GM23338 (cell line): ENCODE measurements around the gene NRL. TPM values are rescaled to one million over a fixed set of nuclear protein-coding genes. Genes with fewer than 3 reads are reported as not detected.

Experiments
- ATAC-seq: fragments of 200-7000 bp; cut with Tn5 transposase; 3 replicates; pipeline ENCODE4 v1.9.1; 2020
- DNase-seq: peaks from one replicate; pipeline ENCODE4 v3.0.0-alpha.2; 2015; ENCODE audit warnings: low spot score
- H2AFZ ChIP-seq: fragments of 200-600 bp; sonication (generic); 2 replicates; pipeline ENCODE4 v1.8.0; 2016; ENCODE audit warnings: antibody characterized with exemption, mild to moderate bottlenecking, moderate library complexity
- H3F3A ChIP-seq: fragments of 200-600 bp; sonication (generic); replicated peaks from 2 replicates; pipeline ENCODE4 v1.8.0; 2017; ENCODE audit warnings: antibody characterized with exemption, mixed run types, low read depth
- H3K27ac ChIP-seq: fragments of 200-600 bp; sonication (generic); 2 replicates; pipeline ENCODE4 v1.6.1; 2016; ENCODE audit warnings: low read depth
- H3K27me3 ChIP-seq: fragments of 200-600 bp; sonication (generic); 2 replicates; pipeline ENCODE4 v1.8.0; 2016; ENCODE audit warnings: mild to moderate bottlenecking, mixed run types, moderate library complexity; ENCODE audit not compliant: insufficient read depth
- H3K36me3 ChIP-seq: fragments of 200-600 bp; sonication (generic); 2 replicates; pipeline ENCODE4 v1.8.0; 2016; ENCODE audit warnings: mild to moderate bottlenecking; ENCODE audit not compliant: insufficient read depth
- H3K4me1 ChIP-seq: fragments of 200-600 bp; sonication (generic); 2 replicates; pipeline ENCODE4 v1.8.0; 2016; ENCODE audit warnings: mild to moderate bottlenecking, moderate library complexity; ENCODE audit not compliant: insufficient read depth
- H3K4me2 ChIP-seq: fragments of 200-600 bp; sonication (generic); 2 replicates; pipeline ENCODE4 v1.7.1; 2017; ENCODE audit warnings: mixed run types
- H3K4me3 ChIP-seq: fragments of 200-600 bp; sonication (generic); 2 replicates; pipeline ENCODE4 v1.6.1; 2016; ENCODE audit warnings: mixed run types
- H3K79me2 ChIP-seq: fragments of 200-600 bp; sonication (generic); replicated peaks from 2 replicates; pipeline ENCODE4 v1.8.0; 2017; ENCODE audit warnings: mild to moderate bottlenecking; ENCODE audit not compliant: insufficient read depth
- H3K9me2 ChIP-seq: fragments of 200-600 bp; sonication (generic); 2 replicates; pipeline ENCODE4 v1.8.0; 2017; ENCODE audit not compliant: insufficient read depth
- H4K20me1 ChIP-seq: fragments of 200-600 bp; sonication (generic); replicated peaks from 2 replicates; pipeline ENCODE4 v1.8.0; 2017; ENCODE audit warnings: mild to moderate bottlenecking; ENCODE audit not compliant: insufficient read depth
- H3K27ac Mint-ChIP-seq: 2 replicates; pipeline ENCODE4 v1.8.0; 2020; ENCODE audit warnings: inconsistent platforms, mild to moderate bottlenecking, moderate library complexity, mixed read lengths
- H3K27me3 Mint-ChIP-seq: 3 replicates; pipeline ENCODE4 v1.8.0; 2022; ENCODE audit warnings: low read depth, mild to moderate bottlenecking, moderate library complexity, mixed read lengths, inconsistent platforms; ENCODE audit not compliant: insufficient read depth, poor library complexity
- H3K36me3 Mint-ChIP-seq: 3 replicates; pipeline ENCODE4 v1.8.0; 2021; ENCODE audit warnings: low read depth, mild to moderate bottlenecking, inconsistent platforms, moderate library complexity, mixed read lengths
- H3K4me1 Mint-ChIP-seq: 3 replicates; pipeline ENCODE4 v1.8.0; 2020; ENCODE audit warnings: mild to moderate bottlenecking, inconsistent platforms, mixed read lengths
- H3K4me3 Mint-ChIP-seq: 3 replicates; pipeline ENCODE4 v1.8.0; 2021; ENCODE audit warnings: moderate library complexity, mild to moderate bottlenecking, inconsistent platforms, mixed read lengths
- H3K9me3 Mint-ChIP-seq: 3 replicates; pipeline ENCODE4 v1.8.0; 2020; ENCODE audit warnings: moderate library complexity, mild to moderate bottlenecking, inconsistent platforms, mixed read lengths
- EZH2phosphoT487 ChIP-seq: fragments of 200-600 bp; sonication (generic); IDR thresholded peaks from one replicate; pipeline ENCODE4 v1.8.1; 2018; ENCODE audit warnings: antibody characterized with exemption; ENCODE audit not compliant: unreplicated experiment
- JUNB ChIP-seq: IDR thresholded peaks from one replicate; pipeline ENCODE4 v1.6.1; 2016; ENCODE audit warnings: antibody characterized with exemption; ENCODE audit not compliant: unreplicated experiment
- NANOG ChIP-seq: IDR thresholded peaks from 2 replicates; pipeline ENCODE4 v1.6.1; 2016; ENCODE audit warnings: antibody characterized with exemption, borderline replicate concordance
- POLR2AphosphoS5 ChIP-seq: IDR thresholded peaks from 2 replicates; pipeline ENCODE4 v1.6.1; 2016; ENCODE audit warnings: antibody characterized with exemption, low read depth
- ZNF331 ChIP-seq: fragments of 250-450 bp; sonication (Bioruptor Pico); IDR thresholded peaks from 2 replicates; pipeline ENCODE4 v1.5.0; 2020; ENCODE audit warnings: low read depth, mild to moderate bottlenecking, moderate library complexity
- polyA plus RNA-seq: library from polyadenylated mRNA; unstranded; fragments of >200 nt; fragmentation: Nextera tagmentation; extraction: Ambion mirVana; gene quantifications from 2 replicates; pipeline ENCODE4 v1.2.1, GENCODE V29; 2016
- total RNA-seq: library from RNA; depleted of rRNA; stranded (reverse); fragments of >200 nt; shearing (Covaris generic); gene quantifications from 2 replicates; pipeline ENCODE4 v1.2.3, GENCODE V29; 2014
- TF ChIP-seq, protein P1 (sequence below), 2 experiments: fragments of 200-600 bp in 1 of 2; sonication (generic) in 1 of 2; conservative IDR thresholded peaks; 2 replicates each; pipeline versions ENCODE4 v1.5.1 to v1.6.1; 2016 to 2017; ENCODE audit warnings: antibody characterized with exemption in 2 of 2, low read depth in 2 of 2, mild to moderate bottlenecking in 2 of 2, moderate library complexity in 1 of 2
- TF ChIP-seq, protein P2 (sequence below): fragments of 250-450 bp; sonication (Bioruptor Pico); IDR thresholded peaks from 2 replicates; pipeline ENCODE4 v1.5.0; 2020; ENCODE audit warnings: mild to moderate bottlenecking, moderate library complexity

Gene NRL
- total and polyA plus RNA-seq, 2 experiments from 2014 or later, result 1.8 to 2.2 TPM

DNA sequence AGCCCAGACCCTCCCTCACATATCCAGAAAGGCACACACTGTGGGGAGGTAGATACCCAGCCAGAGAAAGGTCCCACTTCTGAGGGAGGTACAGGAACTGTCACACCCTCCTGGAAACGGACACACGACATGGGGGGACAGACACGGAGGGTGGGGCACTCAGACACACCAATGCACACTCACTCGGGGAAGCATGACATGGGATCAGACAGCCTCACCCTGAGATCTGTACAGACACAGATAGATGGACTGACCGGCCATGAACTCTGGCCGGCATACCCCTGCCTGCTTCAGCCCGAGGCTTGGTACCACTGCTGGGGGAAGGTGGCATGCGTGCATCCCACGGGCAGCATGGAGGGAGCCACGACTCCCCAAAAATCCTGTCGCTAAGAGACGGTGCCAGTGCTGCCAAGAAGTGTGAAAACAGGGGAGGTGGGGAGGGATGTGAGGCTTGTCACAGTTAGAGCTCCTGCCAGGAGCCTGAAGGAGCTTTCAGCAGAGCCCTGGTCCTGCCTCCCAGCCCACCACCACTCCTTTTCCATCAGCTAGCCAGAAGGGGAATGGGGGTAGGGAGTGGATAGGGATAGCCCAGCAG is 42.8 kb downstream of the NRL start (continued):
- TF ChIP-seq, protein P1, sequence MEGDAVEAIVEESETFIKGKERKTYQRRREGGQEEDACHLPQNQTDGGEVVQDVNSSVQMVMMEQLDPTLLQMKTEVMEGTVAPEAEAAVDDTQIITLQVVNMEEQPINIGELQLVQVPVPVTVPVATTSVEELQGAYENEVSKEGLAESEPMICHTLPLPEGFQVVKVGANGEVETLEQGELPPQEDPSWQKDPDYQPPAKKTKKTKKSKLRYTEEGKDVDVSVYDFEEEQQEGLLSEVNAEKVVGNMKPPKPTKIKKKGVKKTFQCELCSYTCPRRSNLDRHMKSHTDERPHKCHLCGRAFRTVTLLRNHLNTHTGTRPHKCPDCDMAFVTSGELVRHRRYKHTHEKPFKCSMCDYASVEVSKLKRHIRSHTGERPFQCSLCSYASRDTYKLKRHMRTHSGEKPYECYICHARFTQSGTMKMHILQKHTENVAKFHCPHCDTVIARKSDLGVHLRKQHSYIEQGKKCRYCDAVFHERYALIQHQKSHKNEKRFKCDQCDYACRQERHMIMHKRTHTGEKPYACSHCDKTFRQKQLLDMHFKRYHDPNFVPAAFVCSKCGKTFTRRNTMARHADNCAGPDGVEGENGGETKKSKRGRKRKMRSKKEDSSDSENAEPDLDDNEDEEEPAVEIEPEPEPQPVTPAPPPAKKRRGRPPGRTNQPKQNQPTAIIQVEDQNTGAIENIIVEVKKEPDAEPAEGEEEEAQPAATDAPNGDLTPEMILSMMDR (conservative IDR thresholded peaks at IDR 0.05; ENCODE audit: low read depth in 2 of 2), result no peak
- TF ChIP-seq EZH2phosphoT487 (no peak), NANOG (no peak), JUNB (no peak), ZNF331 (CRISPR knock-in tag) (no peak), POLR2AphosphoS5 (no peak)

DNA sequence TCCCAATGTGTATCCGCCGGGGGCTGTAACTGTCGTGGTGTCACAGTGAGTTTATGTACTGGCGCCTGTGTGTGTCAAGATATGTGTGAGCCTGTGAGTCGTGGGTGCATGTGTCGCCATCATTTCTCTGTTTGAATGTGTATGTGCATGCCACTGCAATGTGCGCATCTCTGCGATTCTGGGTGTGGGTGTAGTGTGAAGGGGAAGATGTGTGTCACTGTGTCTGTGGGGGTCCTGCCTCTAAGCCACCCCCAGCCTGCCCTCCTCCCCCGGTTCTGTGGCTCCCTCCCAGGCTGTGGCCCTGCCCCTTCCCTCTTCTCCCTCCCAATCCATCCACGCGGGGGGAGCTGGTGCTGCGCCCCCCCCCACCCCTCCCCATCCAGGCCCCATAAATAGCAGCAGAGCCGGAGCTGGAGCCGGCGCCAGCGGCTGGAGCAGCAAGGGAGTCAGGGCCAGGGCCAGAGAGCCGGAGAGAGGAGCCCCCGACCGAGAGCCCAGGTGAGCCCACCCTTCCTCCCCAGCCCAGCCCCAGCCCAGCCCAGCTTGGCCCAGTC is 43.5 kb downstream of the NRL start, which contains the start of gene CPNE6:
TSS of gene CPNE6 (plus strand) at position 419 of the 554 bp plus-strand sequence. CDS start 1,375 bp downstream, outside the sequence.
- Histone ChIP-seq H3K27ac (no peak within 1 kb of the TSS), H4K20me1 (no peaks in the 10 kb centered on the region), H3K27me3 (no peaks in the 10 kb centered on the region), H3K36me3 (no peaks in the 10 kb centered on the region), H3K4me2 (no peak within 1 kb of the TSS), H3K4me1 (no peaks in the 10 kb centered on the region), H3K4me3 (no peak within 1 kb of the TSS), H3K9me2 (no peaks in the 10 kb centered on the region), H3K79me2 (no peaks in the 10 kb centered on the region), H2AFZ (no peak within 1 kb of the TSS), H3F3A (no peaks in the 10 kb centered on the region)
- ATAC-seq (no peak), DNase-seq (no peak)
- Mint-ChIP-seq H3K27me3 (peaks cover 7% of the 10 kb centered on the region), H3K4me3 (no peak within 1 kb of the TSS), H3K36me3 (no peaks in the 10 kb centered on the region), H3K9me3 (no peaks in the 10 kb centered on the region), H3K27ac (no peak within 1 kb of the TSS; the same call in 1 of the 2 replicates), H3K4me1 (peaks cover 4% of the 10 kb centered on the region; the same call in 2 of the 3 replicates)
- no peak for TF ChIP-seq POLR2AphosphoS5
- no peak for TF ChIP-seq ZNF331 (CRISPR knock-in tag)
- TF ChIP-seq EZH2phosphoT487, result no peak
- TF ChIP-seq, protein P2, sequence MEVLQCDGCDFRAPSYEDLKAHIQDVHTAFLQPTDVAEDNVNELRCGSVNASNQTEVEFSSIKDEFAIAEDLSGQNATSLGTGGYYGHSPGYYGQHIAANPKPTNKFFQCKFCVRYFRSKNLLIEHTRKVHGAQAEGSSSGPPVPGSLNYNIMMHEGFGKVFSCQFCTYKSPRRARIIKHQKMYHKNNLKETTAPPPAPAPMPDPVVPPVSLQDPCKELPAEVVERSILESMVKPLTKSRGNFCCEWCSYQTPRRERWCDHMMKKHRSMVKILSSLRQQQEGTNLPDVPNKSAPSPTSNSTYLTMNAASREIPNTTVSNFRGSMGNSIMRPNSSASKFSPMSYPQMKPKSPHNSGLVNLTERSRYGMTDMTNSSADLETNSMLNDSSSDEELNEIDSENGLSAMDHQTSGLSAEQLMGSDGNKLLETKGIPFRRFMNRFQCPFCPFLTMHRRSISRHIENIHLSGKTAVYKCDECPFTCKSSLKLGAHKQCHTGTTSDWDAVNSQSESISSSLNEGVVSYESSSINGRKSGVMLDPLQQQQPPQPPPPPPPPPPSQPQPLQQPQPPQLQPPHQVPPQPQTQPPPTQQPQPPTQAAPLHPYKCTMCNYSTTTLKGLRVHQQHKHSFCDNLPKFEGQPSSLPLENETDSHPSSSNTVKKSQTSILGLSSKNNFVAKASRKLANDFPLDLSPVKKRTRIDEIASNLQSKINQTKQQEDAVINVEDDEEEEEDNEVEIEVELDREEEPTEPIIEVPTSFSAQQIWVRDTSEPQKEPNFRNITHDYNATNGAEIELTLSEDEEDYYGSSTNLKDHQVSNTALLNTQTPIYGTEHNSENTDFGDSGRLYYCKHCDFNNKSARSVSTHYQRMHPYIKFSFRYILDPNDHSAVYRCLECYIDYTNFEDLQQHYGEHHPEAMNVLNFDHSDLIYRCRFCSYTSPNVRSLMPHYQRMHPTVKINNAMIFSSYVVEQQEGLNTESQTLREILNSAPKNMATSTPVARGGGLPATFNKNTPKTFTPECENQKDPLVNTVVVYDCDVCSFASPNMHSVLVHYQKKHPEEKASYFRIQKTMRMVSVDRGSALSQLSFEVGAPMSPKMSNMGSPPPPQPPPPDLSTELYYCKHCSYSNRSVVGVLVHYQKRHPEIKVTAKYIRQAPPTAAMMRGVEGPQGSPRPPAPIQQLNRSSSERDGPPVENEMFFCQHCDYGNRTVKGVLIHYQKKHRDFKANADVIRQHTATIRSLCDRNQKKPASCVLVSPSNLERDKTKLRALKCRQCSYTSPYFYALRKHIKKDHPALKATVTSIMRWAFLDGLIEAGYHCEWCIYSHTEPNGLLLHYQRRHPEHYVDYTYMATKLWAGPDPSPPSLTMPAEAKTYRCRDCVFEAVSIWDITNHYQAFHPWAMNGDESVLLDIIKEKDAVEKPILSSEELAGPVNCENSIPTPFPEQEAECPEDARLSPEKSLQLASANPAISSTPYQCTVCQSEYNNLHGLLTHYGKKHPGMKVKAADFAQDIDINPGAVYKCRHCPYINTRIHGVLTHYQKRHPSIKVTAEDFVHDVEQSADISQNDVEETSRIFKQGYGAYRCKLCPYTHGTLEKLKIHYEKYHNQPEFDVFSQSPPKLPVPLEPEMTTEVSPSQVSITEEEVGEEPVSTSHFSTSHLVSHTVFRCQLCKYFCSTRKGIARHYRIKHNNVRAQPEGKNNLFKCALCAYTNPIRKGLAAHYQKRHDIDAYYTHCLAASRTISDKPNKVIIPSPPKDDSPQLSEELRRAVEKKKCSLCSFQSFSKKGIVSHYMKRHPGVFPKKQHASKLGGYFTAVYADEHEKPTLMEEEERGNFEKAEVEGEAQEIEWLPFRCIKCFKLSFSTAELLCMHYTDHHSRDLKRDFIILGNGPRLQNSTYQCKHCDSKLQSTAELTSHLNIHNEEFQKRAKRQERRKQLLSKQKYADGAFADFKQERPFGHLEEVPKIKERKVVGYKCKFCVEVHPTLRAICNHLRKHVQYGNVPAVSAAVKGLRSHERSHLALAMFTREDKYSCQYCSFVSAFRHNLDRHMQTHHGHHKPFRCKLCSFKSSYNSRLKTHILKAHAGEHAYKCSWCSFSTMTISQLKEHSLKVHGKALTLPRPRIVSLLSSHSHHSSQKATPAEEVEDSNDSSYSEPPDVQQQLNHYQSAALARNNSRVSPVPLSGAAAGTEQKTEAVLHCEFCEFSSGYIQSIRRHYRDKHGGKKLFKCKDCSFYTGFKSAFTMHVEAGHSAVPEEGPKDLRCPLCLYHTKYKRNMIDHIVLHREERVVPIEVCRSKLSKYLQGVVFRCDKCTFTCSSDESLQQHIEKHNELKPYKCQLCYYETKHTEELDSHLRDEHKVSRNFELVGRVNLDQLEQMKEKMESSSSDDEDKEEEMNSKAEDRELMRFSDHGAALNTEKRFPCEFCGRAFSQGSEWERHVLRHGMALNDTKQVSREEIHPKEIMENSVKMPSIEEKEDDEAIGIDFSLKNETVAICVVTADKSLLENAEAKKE, result no peak
